NCI-H1694 (cell line): ENCODE measurements around the gene EFCAB8.

ENCODE experiments used
- DNase-seq: peaks from one replicate; lab custom pipeline; 2025; lab: John Stamatoyannopoulos, UW

The EFCAB8 gene

DNA sequence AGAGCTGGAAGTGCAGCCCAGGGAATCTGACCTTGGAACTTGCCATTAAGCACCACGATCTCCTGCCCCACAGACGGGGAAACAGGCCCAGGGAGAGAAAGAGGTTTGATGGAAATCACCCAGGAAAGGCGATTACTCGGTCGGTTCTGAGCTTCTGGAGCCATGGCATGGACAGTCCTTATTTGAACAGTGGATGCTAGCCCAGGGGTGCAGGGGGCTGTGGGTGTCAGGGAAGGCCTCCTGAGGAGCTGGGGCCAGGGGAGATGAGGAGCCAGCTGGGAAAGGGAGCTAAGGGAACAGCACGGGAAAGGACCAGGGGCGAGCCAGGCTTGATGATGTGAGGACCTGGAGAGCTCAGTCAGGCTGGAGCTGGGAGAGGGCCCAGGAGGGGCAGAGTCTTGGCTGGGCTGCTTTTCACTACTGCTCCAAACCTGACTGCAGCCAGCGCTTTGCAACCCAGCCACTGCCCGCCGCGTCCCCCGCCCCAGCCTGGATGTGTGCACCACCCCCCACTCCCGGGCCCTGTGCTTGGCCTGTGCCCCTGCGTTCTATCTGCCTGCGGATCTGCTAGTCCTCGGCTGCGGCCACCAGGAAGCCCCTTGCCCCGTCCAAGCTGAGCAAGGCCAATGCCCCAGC is 127.7 kb downstream of the EFCAB8 start:
- no peak for DNase-seq

DNA sequence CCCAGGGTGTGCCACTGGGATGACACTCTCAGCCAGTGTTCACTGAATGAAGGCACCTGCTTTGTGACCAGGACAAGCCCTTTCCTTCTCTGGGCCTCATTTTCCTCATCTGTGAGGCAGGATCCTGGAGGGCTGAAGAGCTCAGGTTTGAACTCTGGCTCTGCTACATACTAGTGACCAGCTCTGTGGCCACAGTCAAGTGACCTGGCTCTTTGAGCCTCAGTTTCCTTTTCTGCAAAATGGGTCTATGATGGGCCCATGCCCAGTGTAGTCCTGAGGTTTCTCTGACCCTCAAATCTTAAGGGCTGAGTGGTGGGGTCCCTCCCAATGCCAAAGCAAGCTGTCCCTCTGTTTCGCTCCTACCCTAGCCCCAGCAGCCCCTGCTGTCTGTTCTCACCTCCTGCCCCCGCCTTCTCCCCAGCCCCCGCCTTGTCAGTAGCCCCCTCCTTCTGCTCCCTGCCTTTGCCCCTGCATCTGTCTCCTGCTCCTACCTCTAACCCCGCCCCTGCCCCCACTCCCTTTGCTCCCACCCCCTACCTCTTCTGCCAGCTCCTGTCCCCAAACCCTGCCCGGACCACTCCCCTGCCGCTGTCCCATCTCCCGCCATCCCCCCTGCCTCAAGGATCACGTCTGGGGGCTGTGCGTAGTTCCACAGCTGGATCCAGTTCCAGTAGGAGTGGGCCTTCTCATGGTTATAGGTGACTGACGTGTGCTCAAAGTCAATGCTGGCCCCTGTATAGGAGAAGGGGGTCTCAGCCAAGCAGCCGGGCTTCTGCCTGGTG is 128.5 kb downstream of the EFCAB8 start:
- no peak for DNase-seq

DNA sequence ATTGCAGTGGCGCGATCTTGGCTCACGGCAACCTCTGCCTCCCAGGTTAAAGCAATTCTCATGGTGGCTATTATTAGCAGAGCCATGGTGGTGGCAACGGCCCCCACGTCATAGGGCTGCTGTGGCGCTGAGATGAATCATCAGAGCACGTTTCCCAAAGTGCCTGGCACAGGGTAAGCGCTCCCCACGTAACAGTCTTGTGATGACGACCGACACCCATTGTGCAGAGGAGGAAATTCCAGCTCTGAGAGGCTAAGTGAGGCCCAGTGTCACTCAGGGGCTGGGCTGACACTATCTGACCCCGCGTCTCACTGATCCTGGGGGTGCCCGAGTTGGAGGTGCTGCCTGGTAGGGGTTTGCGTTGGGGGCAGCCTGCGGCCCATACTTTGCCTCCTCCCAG is 129.3 kb downstream of the EFCAB8 start:
- no peak for DNase-seq

DNA sequence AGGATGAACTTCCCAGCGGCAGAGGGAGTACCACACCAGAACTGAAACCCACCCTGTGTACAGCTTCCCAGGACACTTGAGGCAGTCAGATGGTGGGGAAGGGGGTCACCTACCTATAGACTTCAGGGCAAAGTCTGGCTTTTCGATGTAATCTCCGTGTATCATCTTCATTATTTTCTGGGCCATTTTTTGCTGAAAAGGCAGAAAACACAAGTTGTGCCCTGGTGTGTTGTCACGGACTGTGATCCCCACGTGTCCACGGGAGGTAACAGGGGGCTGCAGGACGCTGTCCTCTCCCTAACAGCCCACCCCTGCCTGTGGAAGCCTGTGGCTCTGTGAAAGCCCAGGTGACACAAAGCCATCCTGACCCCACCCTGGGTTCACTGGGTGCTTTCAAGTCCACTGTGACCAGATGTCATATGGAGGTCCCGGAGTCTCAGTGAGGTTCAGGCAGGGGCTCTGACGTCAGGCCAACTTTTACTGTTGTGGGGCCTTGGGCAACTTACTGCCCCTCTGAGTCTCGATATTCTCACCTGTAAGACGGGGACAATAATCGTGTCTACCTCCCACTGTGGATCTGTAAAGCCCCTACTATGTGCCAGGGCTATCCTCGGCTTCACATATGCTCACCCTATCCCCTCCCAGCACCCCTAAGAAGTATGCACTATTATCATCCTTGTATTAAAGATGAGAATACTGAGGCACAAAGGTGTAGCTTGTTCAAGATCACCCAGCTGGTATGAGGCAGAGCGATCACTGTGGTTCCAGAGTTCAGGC is 131.0 kb downstream of the EFCAB8 start:
- DNase-seq, result no peak

DNA sequence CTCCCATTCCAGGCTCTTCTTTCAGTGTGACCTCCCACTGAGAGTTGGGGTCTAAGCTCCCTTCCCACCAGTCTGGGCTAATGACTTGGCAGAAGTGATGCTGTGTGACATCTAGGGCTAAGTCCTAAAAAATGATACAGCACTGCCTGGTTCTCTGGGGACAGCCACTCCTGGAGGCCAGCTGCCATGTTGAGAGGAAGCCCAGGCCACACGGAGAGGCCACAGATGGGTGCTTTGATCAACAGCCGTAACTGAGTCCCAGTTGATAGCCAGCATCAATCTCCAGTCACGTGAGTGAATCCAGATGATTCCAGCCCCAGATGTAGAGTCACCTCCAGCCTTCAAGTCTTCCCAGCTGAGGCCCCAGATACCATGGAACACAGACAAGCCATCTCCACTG is 131.7 kb downstream of the EFCAB8 start:
- DNase-seq, result no peak

DNA sequence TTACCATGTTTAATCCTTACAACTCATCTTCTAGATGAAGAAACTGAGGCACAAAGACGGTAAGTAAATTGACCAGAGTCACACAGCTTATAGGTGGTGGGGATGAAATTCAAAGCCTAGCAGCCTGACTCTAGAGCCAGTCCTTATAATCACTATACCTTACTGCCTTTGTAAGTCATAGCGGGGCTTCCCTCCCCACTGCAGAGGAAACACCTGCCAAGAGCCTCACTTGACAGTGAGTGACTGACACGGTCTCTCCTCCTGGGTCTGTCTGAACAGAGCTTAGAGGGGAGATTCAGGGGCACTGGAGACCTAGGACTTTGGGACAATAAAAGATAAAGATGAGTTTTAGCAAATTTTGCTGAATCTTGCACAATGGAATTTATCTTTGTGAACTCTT is 132.7 kb downstream of the EFCAB8 start:
- DNase-seq, result no peak

DNA sequence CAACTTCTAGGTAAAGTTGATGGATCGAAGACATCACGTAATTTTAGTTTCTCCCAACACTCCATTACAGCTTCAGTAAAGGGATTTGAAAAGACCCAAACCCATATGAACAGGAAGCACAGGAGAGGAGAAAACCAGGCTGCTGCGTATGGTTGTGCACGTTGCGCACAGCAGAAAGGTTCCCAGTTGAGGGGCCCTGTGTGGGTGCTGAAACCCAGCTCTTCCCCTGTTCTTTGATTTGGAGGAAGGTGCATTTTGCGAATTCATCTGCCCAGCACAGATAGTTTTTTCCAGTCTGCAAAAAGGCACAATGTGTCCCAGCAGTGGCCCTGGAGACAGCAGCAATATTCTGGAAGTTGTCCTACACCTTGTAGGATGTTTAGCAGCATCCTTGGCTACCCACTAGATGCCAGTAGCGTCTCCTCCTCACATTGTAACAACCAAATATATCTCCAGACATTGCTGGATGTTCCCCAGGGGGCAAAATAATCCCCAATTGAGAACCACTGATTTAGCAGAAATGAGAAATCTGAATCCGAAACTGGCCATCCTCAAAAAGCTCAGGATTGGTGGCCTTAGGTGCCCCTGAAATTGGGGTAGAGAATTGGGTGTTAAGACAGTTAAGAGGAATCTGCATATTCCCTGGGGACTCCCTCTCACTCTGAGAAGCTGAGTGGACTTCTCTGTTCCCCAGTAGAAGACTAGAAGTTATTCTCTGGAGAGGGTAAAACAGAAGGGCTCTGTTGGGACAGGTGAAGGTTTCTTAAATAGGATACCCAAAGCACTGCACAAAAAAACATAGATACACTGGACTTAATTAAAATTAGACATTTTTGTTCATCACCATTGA is 133.3 kb downstream of the EFCAB8 start:
- no peak for DNase-seq

DNA sequence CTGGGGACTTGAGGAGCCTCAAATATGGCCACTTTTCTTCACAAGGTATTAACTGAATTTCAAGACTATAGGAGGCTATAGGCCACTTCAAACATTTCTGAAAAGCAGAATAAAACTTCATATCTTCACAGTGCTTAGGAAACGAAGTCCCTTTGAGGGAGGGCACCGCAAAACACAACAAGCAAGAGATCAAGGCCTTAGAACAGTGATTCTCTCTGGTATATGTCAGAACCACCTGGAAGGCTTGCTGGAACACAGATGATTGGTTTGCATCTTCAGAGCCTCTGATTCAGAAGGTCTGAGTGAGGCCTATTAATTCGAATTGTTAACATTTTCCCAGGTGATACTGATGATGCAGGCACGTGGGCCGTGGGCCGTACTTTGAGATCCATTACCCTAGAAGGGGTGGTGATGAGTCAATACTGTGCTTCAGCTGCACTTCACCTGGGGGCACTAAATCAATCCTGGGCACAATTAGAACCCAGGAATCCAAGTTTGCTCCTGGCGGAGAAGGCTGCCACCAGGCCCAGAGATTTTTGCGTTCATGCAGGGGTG is 134.8 kb downstream of the EFCAB8 start:
- DNase-seq, result no peak

DNA sequence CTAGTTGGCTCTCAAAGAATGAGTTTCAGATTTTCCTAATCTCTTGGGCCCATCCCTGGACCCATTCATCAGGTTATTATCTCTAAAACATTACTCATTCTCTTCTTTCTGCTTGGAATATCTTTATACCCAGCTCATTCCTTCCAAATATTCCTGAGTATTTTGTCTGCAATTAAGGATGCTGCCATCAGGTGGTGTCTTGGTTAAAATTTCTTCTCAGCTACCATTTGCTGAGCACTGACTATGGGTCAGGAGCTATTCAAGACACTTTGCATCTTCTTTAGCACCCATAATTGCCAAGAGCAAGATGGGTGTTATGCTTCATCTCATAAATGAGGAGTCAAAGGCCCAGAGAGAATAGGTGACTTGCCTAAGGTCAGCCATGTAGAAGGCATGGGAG is 137.1 kb downstream of the EFCAB8 start:
- no peak for DNase-seq

DNA sequence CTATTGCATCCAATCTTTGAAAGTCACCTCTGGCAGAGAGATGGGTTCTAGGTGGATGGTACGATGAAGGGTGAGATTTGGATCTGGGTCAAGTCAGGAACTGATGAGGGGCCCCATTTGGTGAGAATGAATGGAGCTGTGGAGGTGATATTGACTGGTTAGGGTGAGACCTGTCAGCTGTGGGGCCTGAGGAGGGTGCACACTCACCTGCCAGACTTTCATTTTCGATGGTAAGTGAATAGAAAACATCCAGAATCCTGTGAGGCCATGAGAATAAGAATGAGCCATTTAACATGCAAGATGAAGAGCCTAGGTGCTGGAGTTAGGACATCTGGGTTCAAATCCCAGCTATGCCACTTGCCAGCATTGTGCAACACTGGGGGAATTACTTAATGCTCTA is 138.7 kb downstream of the EFCAB8 start:
- no peak for DNase-seq

DNA sequence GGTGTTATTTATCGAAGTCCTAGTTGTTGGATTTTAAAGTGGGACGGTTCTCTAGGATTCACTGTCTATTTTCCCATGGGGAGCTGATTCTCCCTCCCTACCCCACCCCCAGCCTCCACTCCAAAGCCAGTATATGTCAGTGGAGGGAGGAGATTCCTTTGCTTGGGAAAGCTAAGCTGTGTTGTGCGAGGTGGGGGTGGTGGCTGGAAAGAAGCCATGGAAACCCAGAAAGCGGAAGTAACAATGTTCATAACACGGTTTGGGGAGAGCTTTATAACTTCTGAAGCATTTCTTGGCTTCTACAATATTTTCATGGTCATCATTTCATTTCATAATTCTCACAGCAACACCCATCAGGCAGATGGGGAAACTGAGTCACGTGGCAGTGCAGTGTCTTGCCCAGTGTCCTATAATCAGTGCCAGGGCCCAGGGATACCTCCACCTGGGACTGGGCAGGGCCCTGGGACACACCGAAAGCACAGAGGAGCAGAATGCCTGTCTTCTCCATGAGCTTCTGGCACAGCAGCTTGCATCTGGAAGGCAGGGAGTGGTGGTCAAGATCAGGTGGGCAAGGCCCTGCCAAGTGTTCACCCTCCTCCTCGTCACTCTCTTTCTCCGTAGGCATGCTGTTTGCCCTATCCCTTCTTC is 141.0 kb downstream of the EFCAB8 start:
- DNase-seq, result no peak

DNA sequence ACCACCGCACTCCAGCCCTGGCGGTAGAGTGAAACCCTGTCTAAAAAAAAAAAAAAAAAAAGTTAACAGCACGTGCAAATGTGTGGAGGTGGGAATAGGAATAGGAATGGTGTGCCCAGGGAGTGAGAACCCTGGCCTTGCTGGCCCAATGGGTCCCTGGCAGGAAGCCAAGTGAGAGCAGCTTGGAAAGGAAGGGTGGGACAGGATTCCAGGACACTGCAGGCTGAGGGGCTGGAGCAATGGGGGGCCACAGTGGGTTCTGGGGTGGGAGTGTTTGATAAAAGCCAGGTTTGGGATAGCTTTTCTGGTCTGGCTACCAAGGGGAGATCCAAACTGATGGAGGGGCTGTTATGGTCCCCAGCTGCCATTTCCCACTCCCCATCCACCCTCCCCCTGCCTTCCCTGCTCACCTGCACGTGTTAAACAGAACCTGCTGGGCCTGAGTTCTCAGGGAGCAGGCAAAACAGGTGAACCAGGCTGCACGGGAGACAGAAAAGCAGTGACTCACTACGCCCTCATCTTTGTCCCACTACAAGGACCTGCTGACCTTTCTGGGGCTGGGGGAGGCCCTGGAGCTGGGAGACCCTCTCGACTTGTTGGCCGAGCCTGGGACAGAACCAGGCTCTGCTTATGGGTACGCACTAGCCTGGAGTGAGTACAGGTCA is 142.2 kb downstream of the EFCAB8 start:
- DNase-seq, result no peak

DNA sequence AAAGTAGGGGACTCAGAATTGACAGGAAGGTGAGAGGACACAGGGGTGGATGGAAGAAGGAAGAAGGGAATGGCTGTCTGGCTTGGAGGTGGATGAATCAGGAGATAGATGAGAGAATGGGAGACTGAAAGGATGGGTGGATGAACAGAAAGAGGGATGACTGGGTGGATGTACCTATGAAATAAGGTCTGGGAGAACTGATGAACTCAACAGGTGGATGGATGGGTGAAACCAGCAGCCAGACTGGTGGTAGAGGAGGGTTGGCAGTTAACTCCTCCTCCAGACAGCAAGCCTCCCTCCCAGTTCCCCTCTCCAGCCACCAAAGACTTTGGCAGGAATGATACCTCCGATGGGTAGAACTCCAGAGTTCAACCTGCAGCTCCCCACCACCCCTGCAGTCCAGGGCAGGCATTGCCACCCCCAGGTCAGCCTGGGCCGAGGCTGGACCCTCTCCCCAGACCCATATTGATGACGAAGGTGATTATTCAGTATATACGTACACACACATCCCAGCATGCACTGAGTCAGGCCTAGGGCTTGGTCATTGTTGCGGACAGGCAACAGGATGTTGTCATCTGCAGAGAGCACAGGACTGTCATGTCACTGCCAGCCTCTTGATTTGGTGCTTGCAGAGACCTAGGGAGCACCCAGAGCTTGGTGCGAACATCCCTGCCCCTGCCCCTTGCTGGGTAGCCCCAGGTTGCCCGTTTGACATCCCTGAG is 143.5 kb downstream of the EFCAB8 start:
- DNase-seq, result no peak

DNA sequence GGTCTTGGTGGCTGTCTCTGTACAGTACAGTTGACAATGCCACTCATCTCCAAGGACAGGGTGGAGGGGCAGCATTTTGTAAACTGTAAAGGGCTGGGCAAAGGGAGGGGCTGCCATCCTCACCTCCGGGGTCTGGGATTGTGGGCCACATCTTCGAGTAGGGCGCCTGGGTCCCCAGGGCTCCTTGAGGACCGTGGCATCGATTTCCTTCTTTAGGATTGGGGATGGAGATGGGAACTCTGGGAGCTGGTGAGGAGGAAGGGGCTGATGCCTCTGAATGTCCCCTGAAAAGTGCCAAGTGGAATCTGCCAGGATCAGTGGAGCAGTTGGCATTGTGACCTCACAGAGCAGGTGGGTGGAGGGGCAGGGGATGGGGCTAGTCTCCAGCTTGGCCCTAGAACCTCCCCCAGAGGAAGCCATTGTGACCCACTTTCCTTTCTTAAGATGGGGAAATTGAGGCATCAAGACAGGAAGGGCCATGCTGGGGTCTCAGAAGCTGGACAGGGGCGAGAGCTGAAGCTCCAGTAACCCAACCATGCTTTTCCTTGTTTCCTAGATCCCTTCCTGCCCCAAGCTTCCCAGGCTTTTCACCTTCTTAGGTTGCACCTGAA is 145.5 kb downstream of the EFCAB8 start, which contains the start of gene SUN5:
Gene SUN5, minus strand, starts transcription at position 293 of the 611 bp plus-strand sequence. Its CDS starts 93 bp downstream, at position 200.
- no peak for DNase-seq

DNA sequence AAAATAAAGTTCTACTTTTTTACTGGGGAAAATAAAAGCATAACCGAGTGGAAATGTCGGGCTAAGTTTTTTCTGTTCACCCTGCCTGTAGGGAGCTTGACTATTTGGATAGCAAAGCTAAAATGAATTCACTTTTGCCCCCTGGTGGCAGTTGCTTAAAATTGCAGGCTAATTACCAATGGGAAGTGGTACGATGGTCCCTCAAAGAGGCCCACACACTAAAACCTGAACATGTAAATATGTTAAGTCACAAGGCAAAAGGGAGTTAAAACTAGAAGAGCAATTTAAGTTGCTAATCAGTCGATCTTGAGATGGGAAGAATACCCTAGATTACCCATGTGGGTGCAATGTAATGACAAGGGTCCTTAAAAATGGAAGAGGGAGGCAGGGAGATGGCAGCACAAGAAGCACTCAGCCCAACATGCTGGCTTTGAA is 146.4 kb downstream of the EFCAB8 start:
- no peak for DNase-seq

DNA sequence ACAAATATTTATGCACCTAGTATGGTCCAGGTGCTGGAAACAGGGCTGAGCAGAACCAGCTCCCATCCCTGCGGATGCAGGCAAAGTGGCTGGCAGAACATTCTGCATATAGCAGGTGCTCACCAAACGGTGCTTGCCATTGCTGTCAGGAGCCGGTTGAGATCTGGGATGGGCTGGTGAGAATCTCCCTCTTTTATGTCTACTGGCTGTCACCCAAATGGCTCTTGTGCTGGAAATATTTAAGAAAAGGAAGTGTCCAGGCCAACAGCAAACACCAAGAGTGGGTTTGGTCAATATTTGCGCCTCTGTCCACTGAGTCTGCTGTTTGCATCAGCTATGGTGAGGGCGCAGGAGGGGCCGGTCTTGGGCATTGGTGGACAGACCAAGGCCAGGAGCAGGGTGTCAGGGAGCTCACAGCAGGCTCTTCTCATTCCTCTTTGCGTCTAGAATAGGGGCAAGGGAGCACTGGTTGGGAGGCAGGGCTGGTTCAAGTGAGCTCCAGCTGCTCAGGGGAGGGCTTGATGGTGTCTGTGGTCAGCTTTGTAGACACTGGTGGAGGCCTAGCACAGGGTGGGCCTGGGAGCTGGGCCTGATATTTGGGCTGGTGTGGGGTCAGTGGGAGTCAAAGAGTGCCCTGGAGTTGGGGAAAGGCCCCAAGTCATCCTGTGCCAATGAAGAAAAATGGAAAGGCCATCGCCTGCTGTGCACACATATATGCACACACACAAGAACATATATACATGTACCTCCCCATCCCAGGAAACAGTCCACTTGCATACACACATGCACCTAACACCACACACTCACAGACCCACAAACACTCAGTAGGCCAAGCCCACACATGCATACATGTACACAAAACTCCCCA is 147.4 kb downstream of the EFCAB8 start:
- no peak for DNase-seq

DNA sequence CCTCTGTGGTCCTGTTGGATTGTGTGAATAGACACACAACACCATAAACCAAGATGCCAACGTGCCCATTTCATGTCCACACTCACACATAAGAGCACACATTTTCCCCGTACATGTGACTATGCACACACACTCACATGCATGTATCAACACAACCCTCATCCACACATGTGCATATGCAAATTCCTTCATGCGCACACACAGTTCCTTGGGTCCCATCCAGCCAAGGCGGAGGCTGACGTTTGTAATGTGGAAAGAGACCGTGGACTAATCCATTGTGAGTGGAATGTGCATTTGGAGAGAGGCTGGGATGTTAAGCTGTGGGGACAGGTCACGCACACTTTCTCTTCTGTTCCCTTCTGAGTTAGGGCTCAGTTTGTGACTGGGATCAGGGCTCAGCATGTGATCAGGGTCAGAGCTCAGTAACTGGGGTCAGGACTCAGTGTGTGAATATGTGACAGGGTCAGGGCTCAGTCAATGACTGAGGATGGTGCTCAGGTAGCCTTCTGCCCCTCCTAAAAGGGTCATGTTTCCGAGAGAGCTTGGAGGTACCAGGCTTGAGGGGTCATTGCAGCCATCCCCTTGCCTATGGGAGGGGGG is 148.2 kb downstream of the EFCAB8 start:
- DNase-seq, result no peak
